Endothelial cell of umbilical vein (primary cell): ENCODE data around the gene ZSCAN26. TPM values are rescaled to one million over a fixed set of nuclear protein-coding genes. Genes with fewer than 3 reads are reported as not detected.
"Not testable (repeated sequence)": the region's sequence is repeated elsewhere in the genome, so short reads cannot be mapped to it uniquely, and the experiment has no call there.

ENCODE experiments used
- BruUV-seq: library from RNA; stranded (reverse); fragments of 400-500 nt; replicated peaks from 2 replicates; lab custom pipeline; 2021; lab: Mats Ljungman, UMichigan
- CTCF ChIA-PET: fragments of 300-600, 350-600 bp; sonication (Branson Sonifier 250); formaldehyde crosslinking; loops from one replicate; lab custom pipeline; 2021; ENCODE audit warnings: antibody characterized with exemption, inconsistent platforms; lab: Charles Lee
- POLR2A ChIA-PET: fragments of 300-600, 350-600 bp; sonication (Branson Sonifier 250); formaldehyde crosslinking; loops from one replicate; lab custom pipeline; 2021; ENCODE audit warnings: antibody characterized with exemption, inconsistent platforms; lab: Charles Lee
- DNase-seq: peaks from one replicate; pipeline ENCODE4 v3.0.0-alpha.2; 2011; ENCODE audit warnings: low read depth, low spot score
- FAIRE-seq: peaks from 2 replicates; lab custom pipeline; 2011; peaks lifted over from hg19 to GRCh38; lab: Jason Lieb, UNC
- H2AFZ ChIP-seq: 2 replicates; pipeline ENCODE4 v1.6.0; 2012; ENCODE audit warnings: low read depth, low read length, control low read depth, inconsistent platforms
- H3K27ac ChIP-seq: 2 replicates; pipeline ENCODE4 v1.5.1; 2011; ENCODE audit warnings: low read depth, mild to moderate bottlenecking, control low read depth, low read length, moderate library complexity; ENCODE audit not compliant: insufficient read depth
- H3K27me3 ChIP-seq, 2 experiments: 2 replicates each; pipeline versions ENCODE4 v1.6.0 to v1.6.1; 2011; ENCODE audit warnings: low read length in 2 of 2, mixed read lengths in 1 of 2; ENCODE audit not compliant: control insufficient read depth in 2 of 2, insufficient read depth in 2 of 2
- H3K36me3 ChIP-seq, 2 experiments: 2 replicates in 1 of 2; 3 replicates in 1 of 2; pipeline ENCODE4 v1.5.1; 2011; ENCODE audit warnings: low read length in 2 of 2, mild to moderate bottlenecking in 1 of 2, moderate library complexity in 1 of 2; ENCODE audit not compliant: control insufficient read depth in 2 of 2, insufficient read depth in 2 of 2; ENCODE audit errors: extremely low read depth in 1 of 2
- H3K4me1 ChIP-seq: 3 replicates; pipeline ENCODE4 v1.5.1; 2011; ENCODE audit warnings: mild to moderate bottlenecking, low read length; ENCODE audit not compliant: control insufficient read depth, insufficient read depth; ENCODE audit errors: extremely low read depth
- H3K4me2 ChIP-seq: 2 replicates; pipeline ENCODE4 v1.6.1; 2011; ENCODE audit warnings: low read length, control low read depth, mixed read lengths; ENCODE audit not compliant: insufficient read depth
- H3K4me3 ChIP-seq, 3 experiments: fragments of 200-600 bp in 1 of 3; sonication (generic), shearing (Covaris generic) in 1 of 3; replicated peaks in 1 of 3; 2 replicates each; pipeline ENCODE4 v1.5.1; 2011 to 2016; ENCODE audit warnings: control low read depth in 3 of 3, low read length in 3 of 3, mild to moderate bottlenecking in 2 of 3, inconsistent platforms in 1 of 3, low read depth in 1 of 3, moderate library complexity in 1 of 3; ENCODE audit not compliant: insufficient read depth in 1 of 3
- H3K79me2 ChIP-seq: 2 replicates; pipeline ENCODE4 v1.6.0; 2012; ENCODE audit warnings: low read length, inconsistent platforms; ENCODE audit not compliant: control insufficient read depth, insufficient read depth
- H3K9ac ChIP-seq: replicated peaks from 2 replicates; pipeline ENCODE3; 2011; ENCODE audit warnings: low read length, control low read depth; ENCODE audit not compliant: insufficient read depth; ENCODE audit errors: extremely low read depth
- H3K9me1 ChIP-seq: replicated peaks from 3 replicates; pipeline ENCODE4 v1.6.0; 2011; ENCODE audit warnings: mild to moderate bottlenecking, low read length; ENCODE audit not compliant: control insufficient read depth, insufficient read depth; ENCODE audit errors: extremely low read depth
- H3K9me3 ChIP-seq: replicated peaks from 2 replicates; pipeline ENCODE4 v1.5.1; 2012; ENCODE audit warnings: low read length, inconsistent platforms; ENCODE audit not compliant: control insufficient read depth, insufficient read depth
- H4K20me1 ChIP-seq: replicated peaks from 2 replicates; pipeline ENCODE3; 2011; ENCODE audit warnings: mild to moderate bottlenecking, low read length; ENCODE audit not compliant: control insufficient read depth, insufficient read depth; ENCODE audit errors: extremely low read depth
- CTCF ChIP-seq, 2 donors: IDR thresholded peaks; 1 replicate in 1 of 2; 2 replicates in 1 of 2; pipeline ENCODE4 v1.5.1; 2011; ENCODE audit warnings: low read length in 2 of 2, mild to moderate bottlenecking in 2 of 2, moderate library complexity in 2 of 2, control low read depth in 1 of 2, inconsistent platforms in 1 of 2, low read depth in 1 of 2; ENCODE audit not compliant: insufficient read depth in 1 of 2; ENCODE audit errors: extremely low read depth in 1 of 2
- EZH2 ChIP-seq: IDR thresholded peaks from 2 replicates; pipeline ENCODE4 v1.6.1; 2012; ENCODE audit warnings: borderline replicate concordance, low read depth, mild to moderate bottlenecking, moderate library complexity, low read length, inconsistent platforms; ENCODE audit not compliant: severe bottlenecking
- FOS ChIP-seq: IDR thresholded peaks from 2 replicates; pipeline ENCODE4 v1.6.1; 2011; ENCODE audit warnings: mild to moderate bottlenecking, low read length, moderate library complexity, borderline replicate concordance; ENCODE audit not compliant: insufficient read depth
- GATA2 ChIP-seq: IDR thresholded peaks from 2 replicates; pipeline ENCODE4 v1.7.0; 2011; ENCODE audit warnings: low read depth, mild to moderate bottlenecking, moderate library complexity, mixed read lengths, low read length; ENCODE audit not compliant: insufficient read length, insufficient read depth
- JUN ChIP-seq: IDR thresholded peaks from 2 replicates; pipeline ENCODE4 v1.6.1; 2011; ENCODE audit warnings: borderline replicate concordance, low read depth; ENCODE audit not compliant: insufficient read length, insufficient read depth
- MAX ChIP-seq: IDR thresholded peaks from 2 replicates; pipeline ENCODE4 v1.6.1; 2011; ENCODE audit not compliant: insufficient read depth, insufficient read length
- MYC ChIP-seq: IDR thresholded peaks from one replicate; pipeline ENCODE4 v1.6.1; 2011; ENCODE audit warnings: mild to moderate bottlenecking, low read depth, low read length
- POLR2A ChIP-seq: IDR thresholded peaks from 2 replicates; pipeline ENCODE4 v1.6.1; 2012; ENCODE audit warnings: low read depth, mild to moderate bottlenecking, control low read depth, low read length
- POLR2AphosphoS5 ChIP-seq: IDR thresholded peaks from 2 replicates; pipeline ENCODE4 v1.6.1; 2012; ENCODE audit warnings: low read depth, mild to moderate bottlenecking, control low read depth, low read length, moderate library complexity; ENCODE audit not compliant: insufficient read depth
- dilution Hi-C: fragments of 300-500 bp; cut with MboI; formaldehyde crosslinking; loops from one replicate; pipeline ENCODE4 v1.15.0; 2019; ENCODE audit warnings: low sequenced_read_pairs; ENCODE audit not compliant: extremely low pct_ligation_motif_present
- intact Hi-C: fragments of 100-400 bp; cut with micrococcal nuclease; formaldehyde crosslinking; loops from one replicate; pipeline ENCODE4 v1.10.0; 2022
- polyA plus RNA-seq, 4 experiments: library from polyadenylated mRNA; depleted of rRNA in 3 of 4; stranded (reverse) in 3 of 4; unstranded in 1 of 4; fragments of >200 nt; gene quantifications; 2 replicates each; pipeline versions ENCODE4 v1.2.1 to v1.2.3, GENCODE V29; 2011 to 2012; ENCODE audit warnings: missing spikeins in 1 of 4
- total RNA-seq: library from RNA; stranded (reverse); gene quantifications from 2 replicates; pipeline ENCODE4 v1.2.3, GENCODE V29; 2021

ZSCAN26 gene
- total and polyA plus RNA-seq, 2 donors (not counting 3 experiments of a cell fraction or from before 2014, with no cell fraction given) = 12.8 to 14.1 TPM

- POLR2A ChIA-PET = not testable (repeated sequence)
Measured at GRCh38 chr6:28306363-28306762, 39.4 kb downstream of the ZSCAN26 start.

GRCh38 chr6:28311139-28311823, 44.3 kb downstream of the ZSCAN26 start:
- H3K79me2 ChIP-seq = no peaks in the 10 kb centered on the region
- no peaks in the 10 kb centered on the region for H3K4me1 ChIP-seq
- H4K20me1 ChIP-seq = peaks cover 2% of the 10 kb centered on the region
- no peak overlapping the region for H3K27ac ChIP-seq
- no peak overlapping the region for H3K4me3 ChIP-seq
- H3K36me3 ChIP-seq = no peaks in the 10 kb centered on the region
- TF ChIP-seq JUN (no peak), MYC (no peak), EZH2 (no peak), FOS (no peak), CTCF (IDR thresholded peaks at IDR 0.05; ENCODE audit: extremely low read depth in 1 of 2, insufficient read depth in 1 of 2, low read depth in 1 of 2, low read length in 2 of 2) (no peak), POLR2A (no peak), GATA2 (no peak), MAX (no peak), POLR2AphosphoS5 (no peak)
- no peak for DNase-seq
- H3K9me3 ChIP-seq = no peaks in the 10 kb centered on the region
- POLR2A ChIA-PET = no interaction called here
- H3K9me1 ChIP-seq = no peaks in the 10 kb centered on the region
- dilution Hi-C loops (no loop called here), intact Hi-C loops (no loop called here)
- no peak overlapping the region for H3K9ac ChIP-seq
- CTCF ChIA-PET = no interaction called here
- H2AFZ ChIP-seq = no peak overlapping the region
- H3K4me2 ChIP-seq = no peak overlapping the region
- no TSS peak for BruUV-seq
- FAIRE-seq = no peak
- no peaks in the 10 kb centered on the region for H3K27me3 ChIP-seq

More at GRCh38 chr6:28306363-28306762, 39.4 kb downstream of the ZSCAN26 start:
- BruUV-seq, FAIRE-seq, dilution Hi-C loops, H3K27ac ChIP-seq, CTCF ChIA-PET, H3K9ac ChIP-seq, DNase-seq, H3K36me3 ChIP-seq, H4K20me1 ChIP-seq, H3K4me1 ChIP-seq, H3K4me2 ChIP-seq, H3K27me3 ChIP-seq, H3K9me1 ChIP-seq, H3K9me3 ChIP-seq, H3K79me2 ChIP-seq, intact Hi-C loops, H3K4me3 ChIP-seq, H2AFZ ChIP-seq: not testable (repeated sequence)
